ENCODE data around the gene STAT1. TPM values are rescaled to one million over a fixed set of nuclear protein-coding genes. Genes with fewer than 3 reads are reported as not detected.

STAT1 gene
- polyA plus RNA-seq, 1 donor, result 29.1 TPM

DNA sequence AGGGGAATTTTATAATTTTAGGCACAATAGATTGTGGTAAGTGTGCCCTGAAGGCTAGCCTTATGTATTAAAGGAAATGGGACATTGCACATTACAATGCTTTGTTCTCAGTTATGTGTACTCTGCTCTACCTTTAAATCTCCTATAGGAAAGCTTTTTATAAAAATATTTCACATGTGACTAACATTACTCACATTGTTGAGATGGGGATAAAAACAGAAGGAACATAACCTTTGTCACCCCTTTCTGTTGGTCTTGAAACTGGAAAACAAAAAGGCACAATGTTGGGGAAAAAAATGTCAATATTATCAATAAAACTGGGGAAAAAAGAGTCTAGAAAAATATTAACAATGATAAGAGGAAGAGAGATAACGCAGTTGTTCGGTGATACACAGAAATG is 17.3 kb upstream of the STAT1 start:
- no peak for DNase-seq (ENCODE audit: low read depth)

DNA sequence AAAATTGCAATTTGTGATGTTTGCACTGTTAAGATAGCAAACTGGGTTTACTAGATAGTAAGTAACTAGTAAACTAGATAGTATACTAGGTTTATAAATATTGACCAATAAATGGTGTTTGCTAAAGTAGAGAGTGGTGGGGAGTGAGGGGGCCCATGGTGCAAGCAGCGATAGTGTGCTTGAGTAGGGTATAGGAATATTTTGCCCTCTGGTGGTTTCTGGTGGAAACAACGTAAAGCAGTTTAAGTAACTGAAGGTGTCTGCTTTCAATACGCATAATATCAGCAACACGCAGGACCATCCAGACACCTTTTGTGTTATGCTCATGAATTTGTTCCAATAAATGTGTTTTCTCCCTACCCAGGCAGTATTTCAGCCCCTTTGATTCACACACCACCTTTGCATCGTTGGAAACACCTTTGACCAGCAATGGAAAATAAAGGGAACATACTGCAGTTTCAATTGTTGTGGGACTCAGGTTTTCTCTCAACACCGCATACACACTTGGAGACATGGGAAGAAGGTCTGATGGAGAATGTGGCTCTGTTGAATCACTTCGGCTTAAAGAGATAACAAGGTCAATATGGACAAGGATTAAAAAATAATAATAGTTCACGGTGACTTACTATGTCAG is 16.7 kb upstream of the STAT1 start:
- no peak for DNase-seq (ENCODE audit: low read depth)

GRCh38 chr2:191029280-191029950 is 15.4 kb upstream of the STAT1 start:
- DNase-seq (ENCODE audit: low read depth), result no peak

GRCh38 chr2:191026377-191026776 is 12.4 kb upstream of the STAT1 start:
- DNase-seq (ENCODE audit: low read depth), result no peak

DNA sequence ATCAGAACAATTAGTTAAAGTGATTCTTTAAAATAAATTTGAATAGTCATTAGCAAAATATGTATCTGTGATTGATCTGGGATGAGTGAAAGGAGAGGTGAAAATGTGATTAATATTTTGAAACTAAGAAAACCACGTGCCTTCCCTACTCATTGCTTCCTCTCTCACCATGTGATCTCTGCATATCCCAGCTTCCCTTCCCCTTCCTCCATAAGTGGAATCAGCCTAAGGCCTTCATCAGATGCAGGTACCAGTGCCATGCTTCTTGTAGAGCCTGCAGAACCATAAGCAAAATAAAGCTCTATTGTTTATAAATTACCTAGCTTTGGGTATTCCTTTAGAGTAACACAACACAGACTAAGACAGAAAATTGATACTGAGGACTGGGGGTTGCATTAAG is 11.2 kb upstream of the STAT1 start:
- DNase-seq (ENCODE audit: low read depth), result no peak

GRCh38 chr2:191023235-191023679 is 9.3 kb upstream of the STAT1 start:
- DNase-seq (ENCODE audit: low read depth), result no peak

DNA sequence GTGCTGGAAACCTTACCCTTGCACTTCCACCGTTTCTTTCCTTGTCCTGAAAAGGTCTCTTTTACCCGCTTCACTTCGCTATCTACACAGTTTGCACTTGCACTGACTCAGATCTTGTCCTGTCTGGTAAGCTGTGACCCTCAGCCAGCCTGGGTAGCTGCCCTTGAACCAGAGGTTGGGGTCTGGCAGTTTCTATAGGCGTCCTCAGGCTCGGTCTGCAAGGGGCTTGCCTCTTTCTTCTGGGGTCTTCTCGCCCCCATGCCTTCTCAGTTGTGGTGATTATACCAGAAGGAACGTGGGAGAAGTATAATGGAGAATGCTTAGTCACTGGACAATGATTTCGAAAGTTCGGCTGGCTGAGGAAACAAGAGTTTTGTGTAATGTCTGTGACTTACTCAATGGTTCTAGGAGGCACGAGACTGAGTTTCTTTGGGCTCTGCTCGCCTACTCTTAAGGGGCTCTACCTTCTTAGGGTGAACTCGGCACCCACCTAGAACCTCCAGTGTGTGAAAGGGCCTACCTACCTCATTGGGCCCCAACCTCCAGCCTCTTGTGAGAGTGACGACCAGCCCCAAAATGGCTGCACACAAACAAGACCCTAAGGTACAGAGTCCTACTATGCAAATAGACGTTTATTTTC is 6.9 kb upstream of the STAT1 start:
- no peak for DNase-seq (ENCODE audit: low read depth)

DNA sequence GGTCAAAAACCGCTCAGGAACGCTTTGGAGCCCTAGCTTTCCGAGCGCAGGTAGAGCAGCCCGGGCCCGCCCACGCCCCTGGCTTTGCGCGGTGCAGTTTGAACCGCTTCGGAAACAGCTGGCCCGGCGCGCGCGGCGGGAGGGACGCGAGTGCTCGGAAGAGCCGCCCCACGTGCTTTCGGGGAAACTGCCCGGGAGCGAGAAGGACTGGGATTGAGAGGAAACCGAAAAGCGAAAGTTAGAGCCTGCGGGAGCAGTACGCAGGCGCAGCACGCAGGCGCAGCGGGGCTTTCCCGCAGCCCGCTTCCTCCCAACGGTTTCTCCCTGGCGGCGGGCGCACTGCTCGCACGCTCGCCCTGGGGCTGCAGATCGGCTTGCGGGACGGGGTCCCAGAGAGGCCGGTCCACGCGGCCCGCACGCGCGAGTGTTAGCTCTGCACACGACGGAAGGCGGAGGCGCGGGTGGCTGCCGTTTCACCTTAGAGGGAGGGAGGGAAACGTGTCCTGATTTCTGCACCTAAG is 6.3 kb upstream of the STAT1 start:
- DNase-seq (ENCODE audit: low read depth), result peak; percentile 92

DNA sequence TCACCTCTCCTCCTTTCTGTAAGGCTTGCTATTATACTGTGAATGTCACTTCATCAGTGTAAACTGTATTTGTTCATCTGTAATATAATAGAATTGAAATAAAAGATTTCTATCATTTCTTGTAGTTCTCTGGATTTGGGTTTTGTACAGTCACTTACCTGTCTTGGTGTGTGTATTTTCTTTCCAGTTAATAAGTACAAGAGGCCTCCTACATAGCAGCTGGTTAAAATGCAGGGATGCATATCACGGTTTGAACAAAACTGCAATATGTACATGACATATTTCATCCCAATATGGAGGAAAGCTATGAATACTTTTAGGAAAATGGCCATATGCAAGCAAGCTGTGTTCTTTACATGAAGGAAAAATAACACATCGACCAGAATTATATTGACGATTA is 5.4 kb upstream of the STAT1 start:
- no peak for DNase-seq (ENCODE audit: low read depth)

DNA sequence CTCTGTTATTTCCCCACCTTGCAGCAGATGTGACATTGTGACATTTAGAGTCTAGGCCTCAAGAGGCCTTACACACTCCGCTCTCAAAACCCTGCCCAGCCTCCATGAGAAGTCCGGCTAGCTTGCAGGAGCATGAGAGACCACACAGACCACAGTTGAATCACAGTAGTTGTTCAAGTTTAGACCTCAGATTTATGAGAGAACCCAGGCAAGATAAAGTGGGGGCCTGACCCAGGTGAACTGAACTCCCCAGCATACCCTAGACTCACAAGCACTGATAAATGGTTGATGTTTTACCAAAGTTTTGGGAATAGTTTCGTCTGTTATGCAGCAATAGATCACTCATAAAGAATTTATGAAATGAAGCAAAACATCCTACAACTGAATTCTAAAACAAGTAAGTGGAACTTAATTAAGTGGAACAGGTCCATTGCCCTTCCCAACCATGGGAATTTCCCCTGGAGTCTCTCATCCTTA is 4.7 kb upstream of the STAT1 start:
- DNase-seq (ENCODE audit: low read depth), result no peak

GRCh38 chr2:191018048-191018447 is 4.1 kb upstream of the STAT1 start:
- DNase-seq (ENCODE audit: low read depth), result no peak

DNA sequence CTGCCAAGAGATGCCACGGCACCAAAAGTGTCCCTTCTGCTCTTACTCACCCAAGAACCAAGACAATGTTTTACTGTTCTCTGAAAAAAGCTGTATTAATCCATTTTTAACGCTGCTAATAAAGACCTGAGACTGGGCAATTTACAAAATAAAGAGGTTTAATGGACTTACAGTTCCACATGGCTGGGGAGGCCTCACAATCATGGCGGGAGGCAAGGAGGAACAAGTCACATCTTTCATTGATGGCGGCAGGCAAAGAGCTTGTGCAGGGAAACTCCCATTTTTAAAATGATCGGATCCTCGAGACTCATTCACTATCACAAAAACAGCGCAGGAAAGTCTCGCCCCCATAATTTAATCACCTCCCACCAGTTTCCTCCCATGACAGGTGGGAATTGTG is 1.9 kb upstream of the STAT1 start:
- DNase-seq (ENCODE audit: low read depth), result no peak

- no peak for DNase-seq (ENCODE audit: low read depth)
Observed at GRCh38 chr2:191015239-191015638, 1.3 kb upstream of the STAT1 start.

- no peak for DNase-seq (ENCODE audit: low read depth)
Observed at GRCh38 chr2:191014653-191015020, 666 bp upstream of the STAT1 start.

DNA sequence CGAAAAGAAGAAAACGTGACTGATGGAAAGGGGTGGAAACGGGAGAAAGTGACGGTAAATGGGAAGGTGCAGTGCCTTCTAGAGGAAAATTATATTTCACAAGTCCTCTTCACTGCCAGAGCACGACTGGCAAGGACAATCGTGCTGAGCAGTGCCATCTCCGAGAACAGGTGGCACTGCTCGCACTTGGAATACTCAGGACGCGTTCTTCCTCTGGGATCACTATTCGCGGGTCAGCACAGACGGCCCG is 364 bp downstream of the STAT1 start:
- no peak for DNase-seq (ENCODE audit: low read depth)

DNA sequence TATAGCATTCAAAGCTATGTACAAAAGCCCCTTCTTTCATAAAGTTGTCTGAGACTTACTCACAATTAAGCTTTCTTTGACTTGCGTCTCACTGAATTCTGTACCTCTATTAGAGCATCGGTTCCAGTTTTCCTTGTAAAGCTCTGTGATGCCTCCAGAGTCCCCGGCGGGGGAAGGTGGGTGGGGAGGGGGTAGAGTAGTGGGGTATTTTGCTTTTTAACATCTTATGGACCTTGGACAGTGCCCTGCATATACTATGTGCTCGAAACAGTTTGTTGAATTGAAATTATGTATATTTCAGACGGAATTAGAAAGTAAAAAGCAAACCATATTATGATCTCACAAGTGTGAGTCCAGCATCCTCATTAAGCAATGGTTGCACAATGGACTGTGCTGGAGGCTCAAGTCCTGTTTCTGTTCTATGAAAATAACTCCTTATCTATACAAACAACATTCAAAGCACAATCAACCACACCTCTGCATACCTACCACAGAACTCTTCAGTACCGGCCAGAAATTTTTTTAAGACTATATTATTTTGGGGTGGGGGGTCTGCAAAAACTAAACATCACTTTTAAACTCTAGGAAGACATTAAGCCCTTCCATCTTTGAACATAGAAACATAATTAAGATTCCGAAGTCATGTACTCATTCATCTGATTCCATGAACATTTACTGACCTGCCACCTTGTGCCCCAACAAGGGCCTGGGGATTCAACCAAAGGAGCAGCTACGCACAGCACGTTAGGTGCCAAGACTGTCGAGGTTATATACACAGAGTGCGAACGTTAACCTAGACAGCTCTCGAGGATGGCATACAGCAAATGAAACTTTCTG is 908 bp downstream of the STAT1 start:
- DNase-seq (ENCODE audit: low read depth), result no peak

DNA sequence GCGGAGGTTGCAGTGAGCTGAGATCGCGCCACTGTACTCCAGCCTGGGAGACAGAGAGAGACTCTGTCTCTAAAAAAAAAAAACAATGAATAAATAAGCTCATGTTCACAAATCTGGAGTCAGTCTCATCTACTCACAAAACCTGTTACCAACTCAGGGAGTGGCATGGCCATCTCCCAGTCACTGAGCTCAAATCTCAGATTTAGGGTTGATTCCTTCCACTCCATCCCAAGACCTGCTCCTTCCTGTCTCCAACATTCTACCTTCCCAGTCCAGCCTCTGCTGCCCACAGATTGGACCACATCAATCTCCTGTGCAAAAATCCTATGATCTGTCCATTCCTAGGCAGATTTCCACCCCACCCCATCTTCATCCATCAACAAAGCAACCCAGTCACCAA is 1.6 kb downstream of the STAT1 start:
- no peak for DNase-seq (ENCODE audit: low read depth)

- no peak for DNase-seq (ENCODE audit: low read depth)
Observed at GRCh38 chr2:191010887-191011885, 2.8 kb downstream of the STAT1 start.

DNA sequence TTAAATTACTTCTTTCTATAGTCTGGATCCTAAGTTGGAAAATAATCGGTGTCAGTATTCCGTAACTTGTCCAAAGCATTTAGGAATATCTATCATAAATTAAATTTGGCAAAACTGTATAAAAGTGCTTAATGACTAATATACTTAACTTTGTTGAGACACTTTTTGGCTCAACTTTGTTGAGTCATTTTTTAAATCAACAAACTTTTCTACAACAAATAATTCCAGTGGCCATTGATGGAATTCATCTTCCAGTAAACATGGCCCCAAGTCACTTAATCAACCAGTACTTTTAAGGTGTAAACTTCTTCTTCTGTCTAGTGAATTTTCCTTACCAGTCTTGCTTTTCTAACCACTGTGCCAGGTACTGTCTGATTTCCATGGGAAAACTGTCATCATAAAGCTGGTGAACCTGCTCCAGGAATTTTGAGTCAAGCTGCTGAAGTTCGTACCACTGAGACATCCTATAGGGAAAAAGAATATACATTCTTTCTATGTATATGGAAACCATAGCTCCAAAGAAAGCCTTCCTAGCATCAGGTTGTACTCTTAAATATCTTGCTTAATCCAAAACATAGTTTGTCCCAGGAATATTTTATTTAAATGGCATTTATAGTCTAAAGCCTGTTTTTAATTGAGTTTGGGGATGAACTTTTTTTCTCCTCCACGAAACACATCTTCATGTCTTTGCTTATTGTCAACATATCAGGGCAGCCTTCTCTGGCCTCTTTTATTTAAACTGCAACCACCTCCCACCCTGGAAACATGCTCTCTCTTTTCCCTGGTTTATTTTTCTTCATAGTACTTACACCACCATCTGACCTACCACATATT is 4.2 kb downstream of the STAT1 start:
- no peak for DNase-seq (ENCODE audit: low read depth)

- DNase-seq (ENCODE audit: low read depth), result no peak
Observed at GRCh38 chr2:191008286-191008685, 5.7 kb downstream of the STAT1 start.
